D721Med (cell line): ENCODE measurements around the gene CCPG1.

ENCODE experiments used
- DNase-seq: peaks from one replicate; pipeline ENCODE4 v3.0.0; 2011; ENCODE audit warnings: low spot score; ENCODE audit not compliant: insufficient read length
- FAIRE-seq: peaks from 2 replicates; lab custom pipeline; 2011; peaks lifted over from hg19 to GRCh38; lab: Jason Lieb, UNC
- CTCF ChIP-seq: IDR thresholded peaks from 2 replicates; pipeline ENCODE4 v1.5.1; 2012; ENCODE audit warnings: mild to moderate bottlenecking, control low read depth; ENCODE audit not compliant: insufficient read depth; ENCODE audit errors: missing control alignments

CCPG1 gene

GRCh38 chr15:55334371-55334770 lies 73.8 kb downstream of the CCPG1 start:
- no peak for DNase-seq
- TF ChIP-seq CTCF, result no peak
- FAIRE-seq, result no peak

- TF ChIP-seq CTCF, result no peak
- DNase-seq (no peak), FAIRE-seq (no peak)
Observed at GRCh38 chr15:55327387-55327786, 80.8 kb downstream of the CCPG1 start.

- no peak for FAIRE-seq
- TF ChIP-seq CTCF, result no peak
- no peak for DNase-seq
Observed at GRCh38 chr15:55322467-55322866, 85.7 kb downstream of the CCPG1 start.

- DNase-seq (no peak), FAIRE-seq (no peak)
- no peak for TF ChIP-seq CTCF
Observed at GRCh38 chr15:55320963-55321362, 87.2 kb downstream of the CCPG1 start.

- no peak for FAIRE-seq
- DNase-seq, result no peak
- TF ChIP-seq CTCF, result no peak
Observed at GRCh38 chr15:55320238-55320550, 88.0 kb downstream of the CCPG1 start.

GRCh38 chr15:55319537-55320237 lies 88.5 kb downstream of the CCPG1 start:
- FAIRE-seq (no peak), DNase-seq (no peak)
- TF ChIP-seq CTCF, result no peak

- no peak for TF ChIP-seq CTCF
- no peak for FAIRE-seq
- peak; percentile 32 for DNase-seq
Observed at GRCh38 chr15:55318588-55319494, 89.3 kb downstream of the CCPG1 start, which contains the start of the genes PIGB and PIGBOS1. Gene PIGB, plus strand, starts transcription at chr15:55319222. Its CDS starts 29 bp downstream, at chr15:55319251. Gene PIGBOS1, minus strand, starts transcription at chr15:55319123. Its CDS starts 1,331 bp downstream, at chr15:55317792.
